Muscle of back (tissue), 11 donors: Measurements from ENCODE around the gene SLC10A7. TPM values are rescaled to one million over a fixed set of nuclear protein-coding genes. Genes with fewer than 3 reads are reported as not detected.

Experiments
- DNase-seq, 3 donors: peaks; one replicate each; pipeline versions ENCODE4 v3.0.0 to v3.0.0-alpha.2; 2013
- polyA plus RNA-seq, 10 donors: library from polyadenylated mRNA; unstranded; fragments of 120-200 nt; gene quantifications; one replicate each; pipeline ENCODE4 v1.2.1, GENCODE V29; 2013; ENCODE audit not compliant: insufficient read length in 10 of 10

The SLC10A7 gene
- polyA plus RNA-seq, 10 donors = 6.6 to 9.8 (median 8.0) TPM

DNA sequence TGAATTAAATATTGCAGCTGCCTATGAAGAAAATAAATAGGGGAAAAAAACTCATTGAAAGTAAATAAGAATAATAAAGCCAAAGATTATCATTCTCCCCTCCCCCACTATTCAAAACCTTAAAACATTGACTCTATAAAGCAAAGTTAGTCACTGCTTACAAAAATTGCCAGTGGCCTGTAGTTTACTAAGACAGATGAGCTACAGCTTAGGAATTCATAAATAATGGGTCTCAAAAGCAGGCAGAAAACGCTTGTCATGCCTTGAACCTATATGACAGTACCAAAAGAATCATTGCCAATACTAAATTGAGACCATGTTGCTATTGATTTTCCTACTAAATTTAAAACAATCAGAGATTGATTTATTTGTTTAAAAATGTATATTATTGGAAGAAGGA is 78.9 kb downstream of the SLC10A7 start:
- DNase-seq = peak in 1 of 3 donors; percentile 17

DNA sequence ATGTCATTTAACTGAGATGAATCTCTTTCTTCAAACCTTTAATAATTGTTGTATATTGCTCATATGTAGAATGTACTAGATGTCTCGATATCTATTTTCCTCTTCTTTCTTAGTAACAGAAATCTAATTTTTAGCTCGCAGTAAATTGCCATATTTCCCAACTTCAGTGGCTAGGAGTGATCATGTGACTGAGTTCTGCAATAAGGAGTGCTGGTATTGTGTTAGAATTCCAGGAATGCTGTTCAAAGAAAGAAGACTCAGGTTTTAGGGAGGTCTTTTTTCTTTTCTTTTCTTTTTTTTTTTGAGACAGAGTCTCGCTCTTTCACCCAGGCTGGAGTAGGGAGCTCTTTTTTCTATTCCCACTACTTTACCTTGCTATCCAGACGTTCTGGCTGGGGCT is 81.7 kb downstream of the SLC10A7 start:
- DNase-seq = no peak

DNA sequence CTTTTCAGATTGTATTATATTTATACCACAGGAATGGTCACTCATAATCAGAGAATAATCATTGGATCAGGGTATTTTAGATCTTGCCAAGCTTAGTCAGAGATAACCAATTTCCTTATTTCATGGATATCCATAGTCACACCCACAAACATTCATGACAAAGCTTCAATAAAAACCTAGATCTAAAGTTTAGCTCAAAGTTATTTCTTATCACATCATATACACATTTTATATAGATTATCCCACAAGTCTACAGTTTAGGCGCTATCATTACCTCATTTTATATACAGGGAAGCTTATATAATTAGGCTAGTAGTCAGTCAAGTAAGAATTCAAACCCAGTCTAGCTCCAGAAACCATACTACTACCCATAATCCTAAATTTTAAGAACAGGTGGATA is 82.3 kb downstream of the SLC10A7 start:
- no peak for DNase-seq

DNA sequence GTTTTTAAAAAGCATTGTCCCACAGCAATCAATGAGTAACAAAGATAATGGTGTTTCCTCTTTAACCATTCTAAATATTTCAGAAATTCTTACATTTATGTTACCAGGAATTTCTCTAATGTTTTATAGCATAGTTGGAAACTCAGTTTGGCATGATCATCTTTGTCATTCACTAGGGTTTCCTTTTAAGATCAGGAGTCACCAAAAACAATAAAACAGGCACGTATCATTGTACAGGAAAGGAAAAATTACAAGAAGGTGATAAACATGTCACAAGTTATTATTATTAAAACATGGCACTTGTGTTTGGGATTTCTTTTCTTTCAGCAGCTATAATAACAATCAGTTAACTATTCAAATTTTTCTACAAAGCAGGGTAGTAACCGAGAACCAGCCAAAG is 84.0 kb downstream of the SLC10A7 start:
- no peak for DNase-seq

DNA sequence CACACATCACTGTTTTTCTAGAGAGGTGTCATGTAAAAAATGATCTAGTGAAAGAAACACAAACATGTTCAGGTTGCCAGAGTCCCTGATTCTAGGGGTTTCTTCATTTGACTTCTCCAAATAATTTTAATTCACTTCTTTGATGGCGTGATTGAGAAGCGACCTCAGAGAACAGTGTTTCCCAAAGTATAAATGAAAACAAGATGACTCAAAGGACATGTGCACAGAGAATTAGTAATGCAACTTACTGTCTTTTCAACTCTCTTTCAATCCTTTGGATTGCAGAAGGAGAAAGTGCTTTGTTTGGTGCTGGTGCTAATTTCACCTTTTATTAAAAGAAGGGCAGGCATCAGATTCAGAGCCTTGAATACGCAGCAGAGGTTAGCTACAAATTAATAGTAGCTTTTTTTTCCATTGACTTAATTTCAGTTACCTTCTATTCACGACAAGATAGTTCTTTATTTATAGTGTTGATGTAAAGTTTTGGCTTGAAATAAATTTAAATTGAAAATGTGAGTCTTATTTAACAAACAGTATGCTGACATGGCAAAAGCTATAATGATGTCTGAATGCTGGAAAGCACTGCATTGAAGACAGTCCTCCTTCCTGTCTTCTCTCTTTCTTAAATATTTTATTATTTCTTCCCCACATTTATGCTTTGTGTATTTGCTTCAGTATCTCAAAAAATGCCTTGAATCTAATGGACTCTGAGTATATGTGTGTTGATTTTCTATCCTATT is 85.1 kb downstream of the SLC10A7 start:
- DNase-seq = no peak

DNA sequence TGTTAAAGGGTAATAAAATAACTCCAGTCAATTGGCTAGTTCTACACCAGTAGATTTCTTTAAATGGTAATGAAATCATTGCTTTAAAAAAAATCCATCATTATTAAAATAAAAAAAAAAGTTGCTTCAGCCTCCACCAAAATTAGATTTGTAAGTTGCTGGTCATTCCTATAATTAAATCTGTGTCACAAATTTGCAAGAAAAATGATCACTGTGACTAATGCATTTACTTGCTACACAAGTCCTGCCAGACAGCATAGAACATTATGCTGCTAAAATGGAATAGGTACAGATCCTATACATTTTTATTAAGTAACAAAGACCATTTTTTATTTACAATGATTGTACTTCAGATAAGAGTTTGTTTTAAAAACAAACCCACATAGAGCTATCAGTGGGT is 85.8 kb downstream of the SLC10A7 start:
- no peak for DNase-seq

DNA sequence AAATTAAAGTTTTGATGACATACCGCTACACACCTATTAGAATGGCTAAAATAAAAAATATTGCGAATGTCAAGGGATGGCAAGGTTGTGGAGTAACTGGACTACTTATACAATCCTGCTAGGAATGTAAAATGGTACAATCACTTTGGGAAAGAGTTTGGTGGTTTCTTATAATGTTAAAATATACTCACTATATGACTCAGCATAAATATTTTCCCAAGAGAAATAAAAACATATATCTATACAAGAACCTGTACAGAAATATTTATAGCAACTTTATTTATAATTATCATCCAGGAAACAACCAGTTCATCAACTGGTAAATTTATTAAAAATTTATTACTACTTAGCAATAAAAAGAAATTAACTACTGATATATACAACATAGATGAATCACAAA is 89.7 kb downstream of the SLC10A7 start:
- DNase-seq = no peak

DNA sequence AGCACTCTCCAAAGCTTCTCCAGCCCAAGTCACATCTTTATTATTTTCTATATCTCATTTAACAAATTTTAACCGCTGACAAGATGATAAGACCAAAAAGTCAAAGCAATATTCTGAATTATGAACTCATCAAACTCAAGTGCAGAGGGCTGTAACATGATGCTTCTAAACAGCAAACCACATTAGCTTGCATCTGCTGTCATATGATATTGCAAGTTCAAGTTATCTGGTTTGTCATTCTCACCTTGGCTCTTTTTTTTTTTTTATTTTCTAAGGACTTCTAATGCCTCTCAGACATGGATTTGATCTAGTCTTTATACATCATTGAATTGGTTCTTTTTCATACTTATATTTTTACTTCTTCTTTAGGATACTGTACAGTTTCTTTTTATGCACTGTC is 93.4 kb downstream of the SLC10A7 start:
- no peak for DNase-seq

DNA sequence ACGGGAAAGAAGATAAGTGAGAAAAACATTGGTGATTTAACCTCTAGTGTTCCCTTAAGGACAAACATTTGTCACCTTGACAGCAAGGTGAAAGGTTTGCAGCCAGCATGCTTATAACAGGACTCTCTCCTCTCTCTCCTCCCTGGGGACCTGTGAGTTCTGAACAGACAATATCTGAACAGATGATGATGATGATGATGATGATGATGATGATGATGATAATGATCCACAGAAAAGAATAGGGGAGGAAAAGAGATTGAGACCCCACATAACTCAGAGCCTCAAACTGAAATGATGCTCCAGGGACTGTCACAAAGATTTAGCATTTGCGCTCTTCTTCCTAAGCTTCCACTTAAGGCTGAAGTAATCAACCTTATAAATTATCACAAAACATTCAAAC is 103.9 kb downstream of the SLC10A7 start:
- DNase-seq = no peak

DNA sequence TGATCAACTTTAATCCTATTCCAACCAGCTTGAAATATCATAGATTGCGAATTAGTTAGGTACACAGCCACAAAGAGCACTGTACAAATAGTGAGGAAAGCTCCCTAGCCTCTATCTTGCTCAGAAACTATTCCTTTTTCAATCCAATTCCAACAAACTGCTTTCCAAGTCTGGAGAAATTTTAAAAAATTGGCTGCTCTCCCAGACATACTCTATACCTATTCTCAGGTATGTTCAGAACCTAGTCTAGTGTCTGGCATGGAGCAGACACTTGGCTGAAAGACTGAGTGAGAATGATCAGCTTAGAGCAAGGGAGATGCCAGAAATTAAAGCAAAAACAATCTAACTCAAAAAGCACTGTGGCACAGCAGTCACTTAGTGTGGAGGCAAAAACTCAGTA is 105.9 kb downstream of the SLC10A7 start:
- DNase-seq = no peak

DNA sequence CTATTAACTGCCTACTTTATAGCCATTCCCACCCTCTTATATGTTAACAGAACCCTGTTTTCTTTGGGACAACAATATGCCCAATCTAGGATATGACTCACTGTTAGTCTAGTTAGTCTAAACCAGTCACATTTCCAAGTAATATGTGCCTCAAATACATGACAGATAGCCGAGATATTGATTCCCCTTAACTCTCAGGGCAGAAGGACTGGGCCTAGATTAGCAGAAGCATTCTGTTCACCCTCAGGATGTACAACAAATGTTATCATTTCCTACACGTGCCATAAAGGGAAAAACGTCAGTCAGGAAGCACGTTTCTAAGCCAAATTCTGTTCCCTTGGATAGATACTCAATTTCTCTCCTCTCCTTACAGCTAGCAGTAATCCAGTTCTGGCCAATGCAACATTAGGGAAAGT is 114.1 kb downstream of the SLC10A7 start:
- no peak for DNase-seq

DNA sequence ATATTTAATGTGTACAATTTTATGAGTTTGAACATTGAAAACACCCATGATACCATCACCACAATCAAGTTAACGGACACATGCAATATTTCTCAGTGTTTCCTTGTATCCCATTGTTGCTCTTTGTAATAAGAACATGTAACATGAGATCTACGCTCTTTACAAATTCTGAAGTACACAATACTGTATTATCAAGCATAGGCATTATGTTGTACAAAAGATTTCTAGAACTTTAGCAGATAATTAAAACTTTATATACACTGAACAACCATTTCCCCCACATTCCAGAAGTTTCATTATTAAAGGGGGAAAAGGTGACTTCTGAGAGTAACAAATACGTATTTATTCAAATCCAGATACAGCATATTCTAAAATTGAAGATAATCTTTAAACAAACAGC is 114.5 kb downstream of the SLC10A7 start:
- DNase-seq = no peak

DNA sequence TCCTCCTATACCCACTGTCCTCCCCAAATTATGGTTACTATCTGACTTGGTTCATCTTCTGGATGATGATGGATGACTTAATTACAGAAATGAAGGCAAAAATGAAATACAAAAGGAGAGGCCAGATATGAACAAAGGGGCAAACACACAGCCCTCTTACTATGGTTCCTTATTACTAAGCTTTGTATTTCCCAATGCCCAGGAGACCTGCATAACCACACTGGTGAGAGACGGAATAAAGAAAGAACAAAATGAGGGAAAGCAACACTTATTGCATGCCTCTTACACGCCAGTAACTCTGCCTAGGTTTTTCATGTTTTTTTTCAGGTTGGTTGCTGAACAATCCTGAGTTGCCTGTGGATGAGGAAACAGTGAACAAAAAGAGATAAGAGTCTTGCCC is 120.5 kb downstream of the SLC10A7 start:
- DNase-seq = no peak

DNA sequence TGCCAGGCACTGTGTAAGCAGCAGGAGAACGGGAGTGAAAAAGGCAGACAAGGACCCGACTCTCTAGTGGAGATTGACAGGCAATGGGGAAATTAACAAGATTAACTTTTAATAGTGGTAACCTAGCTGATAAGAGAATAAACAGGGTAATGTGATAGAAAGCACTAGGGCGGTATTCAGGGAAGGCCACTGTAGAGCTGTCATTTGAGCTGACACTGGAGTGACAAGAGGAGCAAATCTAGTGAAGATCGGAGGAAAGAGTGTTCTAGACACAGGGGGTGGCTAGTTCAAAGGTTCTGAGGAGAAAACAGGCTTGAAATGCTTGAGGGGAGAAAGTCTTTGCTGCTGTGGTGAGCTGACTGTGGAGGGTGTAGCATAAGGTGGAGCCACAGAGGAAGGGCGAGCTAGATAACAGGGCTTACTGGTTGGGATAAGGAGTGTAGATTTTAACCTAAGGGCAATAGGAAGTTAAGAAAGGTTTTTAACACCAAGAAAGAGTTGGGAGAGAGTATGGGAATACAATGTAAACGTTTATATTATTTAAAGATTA is 122.8 kb downstream of the SLC10A7 start:
- no peak for DNase-seq

DNA sequence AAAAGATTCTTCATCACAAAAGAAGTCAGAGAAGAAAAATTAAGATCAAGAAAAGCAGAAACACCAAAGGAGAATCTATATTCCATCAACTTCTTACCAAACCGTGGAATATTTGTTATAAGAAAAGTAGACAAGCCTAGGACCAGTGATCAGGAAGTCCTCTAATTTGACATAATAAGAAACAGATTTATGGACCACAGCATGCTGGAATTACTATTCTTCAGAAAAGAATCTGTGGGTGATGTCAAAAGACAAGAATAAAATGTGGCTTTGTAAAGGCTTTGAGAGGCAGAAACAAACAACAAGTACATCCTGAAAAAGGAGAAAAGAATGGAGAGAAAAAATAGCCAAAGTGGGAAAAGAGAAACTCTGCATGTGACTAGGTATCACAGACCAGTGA is 123.3 kb downstream of the SLC10A7 start:
- no peak for DNase-seq

DNA sequence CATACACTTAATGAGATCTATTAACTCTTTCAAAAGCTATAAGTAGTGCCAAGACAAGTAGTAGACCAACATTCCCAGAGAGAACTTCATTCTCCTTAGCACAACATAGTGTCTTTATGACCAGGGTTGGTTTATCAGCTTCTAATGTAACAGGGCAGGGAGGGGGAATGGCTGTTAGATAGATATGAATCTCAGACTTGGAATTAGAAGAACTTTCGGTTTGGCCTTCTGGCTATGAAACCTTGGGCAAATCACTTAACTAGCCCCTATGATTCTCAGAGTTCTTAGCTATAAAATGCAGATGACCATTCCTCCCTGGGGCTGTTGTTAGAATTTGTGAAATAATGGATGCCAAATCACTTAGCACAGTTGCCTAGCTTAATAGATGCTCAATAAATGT is 132.2 kb downstream of the SLC10A7 start:
- no peak for DNase-seq

DNA sequence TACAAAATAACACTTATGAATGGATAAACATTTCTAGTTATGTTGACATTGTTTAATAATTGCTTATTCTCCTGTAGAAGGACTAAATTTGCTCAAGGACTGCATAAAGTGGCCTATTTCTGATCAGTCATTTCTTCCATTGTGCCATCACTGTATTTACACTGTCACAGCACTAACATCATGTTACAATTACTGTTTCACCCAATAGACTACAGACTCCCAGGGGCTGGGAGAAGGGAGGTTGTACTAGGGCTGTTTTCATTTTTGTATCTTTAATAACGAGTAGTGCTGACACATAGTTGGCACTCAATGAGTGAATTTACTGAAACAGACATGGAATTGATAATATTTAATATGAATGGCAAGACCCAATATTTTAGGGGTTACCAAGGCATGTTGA is 139.5 kb downstream of the SLC10A7 start:
- no peak for DNase-seq

DNA sequence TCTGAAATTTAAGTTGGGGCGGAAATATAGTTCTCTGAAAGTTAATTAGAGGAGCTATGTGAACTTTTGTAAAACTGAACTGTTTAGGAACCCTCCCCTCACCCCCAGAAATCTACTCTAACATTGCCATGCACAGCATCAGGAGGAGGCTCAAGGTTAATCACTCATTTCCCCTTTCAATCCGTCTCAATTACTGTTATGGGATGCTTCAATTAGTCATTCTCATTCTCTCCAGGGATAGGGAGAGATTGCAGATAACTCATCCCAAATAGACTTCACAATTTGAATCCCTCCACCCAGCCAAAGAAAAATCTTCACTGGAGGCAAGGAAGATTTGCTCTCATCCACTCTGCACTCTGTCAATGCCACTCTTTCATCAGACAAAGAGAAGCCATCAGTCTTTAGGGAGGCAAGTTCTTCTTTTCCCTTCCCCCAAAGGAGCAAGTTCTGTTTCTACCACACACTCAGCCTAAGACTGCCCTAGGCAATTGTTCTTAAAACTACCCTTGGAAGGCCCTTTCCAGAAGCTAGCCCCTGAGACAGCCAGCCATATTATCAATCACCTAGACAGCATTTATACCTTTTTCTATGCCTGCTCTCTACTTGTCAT is 140.4 kb downstream of the SLC10A7 start:
- DNase-seq = peak in 1 of 3 donors; percentile 3

DNA sequence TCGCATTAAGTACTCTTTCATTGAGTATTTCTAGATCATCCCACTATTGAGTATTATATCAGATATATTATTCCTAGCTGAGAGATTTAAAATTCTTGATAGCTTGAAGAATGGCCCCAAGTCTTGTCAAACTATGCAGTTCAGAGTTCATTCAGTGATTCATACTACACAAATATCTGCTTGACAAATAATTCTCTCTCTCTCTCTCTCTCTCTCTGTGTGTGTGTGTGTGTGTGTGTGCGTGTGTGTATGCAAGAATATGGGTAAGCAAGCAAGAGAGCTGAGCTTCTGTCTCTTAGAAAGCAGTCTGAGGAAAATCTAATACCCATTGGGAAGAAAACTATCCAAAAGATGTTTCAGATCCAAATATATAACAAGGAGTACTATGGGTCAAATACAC is 142.0 kb downstream of the SLC10A7 start:
- no peak for DNase-seq

DNA sequence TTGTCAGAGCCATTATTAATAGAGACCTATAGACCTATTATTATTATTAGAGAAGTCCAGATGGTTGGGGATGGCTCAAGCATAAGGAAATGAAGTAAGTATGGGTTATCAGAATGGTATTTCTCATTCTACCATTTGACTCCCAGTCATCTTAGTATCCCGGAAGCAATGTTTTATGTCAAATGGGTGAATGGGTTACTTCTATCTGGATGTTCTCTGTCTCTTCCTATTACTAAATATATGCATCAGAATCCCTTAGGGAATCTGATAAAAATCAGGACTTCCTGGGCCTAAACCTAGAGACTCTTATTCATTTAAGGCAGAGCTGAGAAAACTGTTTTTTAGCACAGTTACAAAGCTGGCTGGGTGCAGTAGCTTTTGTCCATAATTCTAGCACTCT is 149.9 kb downstream of the SLC10A7 start:
- DNase-seq = no peak

DNA sequence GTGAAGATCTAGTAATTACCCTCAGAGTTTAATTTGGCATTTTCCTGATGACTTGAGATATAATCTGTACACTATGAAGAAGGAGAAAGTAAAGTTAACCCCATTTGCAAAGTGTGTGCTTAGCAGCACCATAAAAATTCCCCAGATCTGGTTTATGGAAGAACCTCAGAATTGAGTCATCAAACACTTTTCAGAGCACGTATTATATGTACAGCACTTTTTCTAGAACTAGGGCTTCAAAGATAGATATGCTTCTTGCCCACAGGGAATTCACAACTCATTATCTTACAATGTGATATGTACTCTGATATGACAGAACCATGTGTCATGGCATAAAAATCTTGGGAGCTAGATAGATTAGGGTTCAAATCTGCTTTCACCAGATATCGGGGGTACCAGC is 150.9 kb downstream of the SLC10A7 start:
- DNase-seq = no peak

DNA sequence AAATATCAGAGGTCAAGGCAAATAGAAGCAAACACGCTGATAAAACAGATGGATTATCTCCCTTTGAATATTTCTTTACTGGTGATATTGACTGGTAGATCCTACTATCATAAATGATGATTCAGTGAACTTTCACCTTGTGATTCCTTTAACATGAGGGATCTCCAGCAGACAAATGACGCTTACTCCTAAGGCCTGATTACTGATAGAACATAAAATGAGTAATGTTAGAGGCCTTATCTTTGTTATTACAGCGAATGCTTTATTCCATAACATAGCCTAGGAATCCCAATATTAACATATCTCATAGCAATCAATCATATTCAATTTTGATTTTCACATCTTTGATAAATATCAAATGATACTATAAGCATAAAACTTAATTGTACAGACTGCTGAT is 152.3 kb downstream of the SLC10A7 start:
- no peak for DNase-seq

DNA sequence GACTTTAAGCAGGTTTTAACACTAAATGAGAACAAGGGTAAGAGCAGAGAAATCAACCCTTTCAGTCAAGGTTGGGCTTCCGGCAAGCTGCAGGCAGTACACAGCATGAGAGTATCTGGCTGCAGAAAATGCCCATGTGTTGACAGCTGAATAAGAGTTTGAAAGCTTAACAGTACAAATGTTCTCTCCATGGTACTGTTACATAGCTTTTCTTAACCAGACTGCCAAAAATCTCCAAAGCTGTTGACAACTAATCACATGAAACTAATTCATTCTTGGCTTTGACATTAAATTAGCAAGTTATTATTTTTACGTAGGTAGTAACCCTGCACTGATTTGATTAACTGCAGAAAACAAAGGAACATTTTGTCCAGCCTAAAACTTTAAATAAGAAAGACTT is 153.5 kb downstream of the SLC10A7 start:
- peak; percentile 9 to 22 (median 17) for DNase-seq

DNA sequence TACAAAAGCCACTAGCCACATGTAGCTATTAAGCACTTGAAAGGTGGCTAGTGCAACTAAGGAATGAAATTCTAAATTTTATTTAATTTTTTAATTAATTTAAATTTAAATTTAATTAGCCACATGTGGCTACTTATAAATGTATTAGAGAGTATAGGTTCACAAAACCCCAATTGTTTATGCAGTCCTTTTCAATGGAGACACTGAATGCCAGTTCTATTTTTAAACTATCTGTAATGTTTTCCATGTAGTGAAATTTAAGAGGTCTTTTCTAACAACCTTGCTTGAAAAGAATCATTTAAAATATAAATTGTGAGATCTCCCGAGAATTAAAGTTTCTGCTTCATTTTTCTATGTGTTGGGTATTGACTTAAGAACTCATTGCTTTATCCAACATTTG is 154.4 kb downstream of the SLC10A7 start:
- no peak for DNase-seq
